ENCODE data around the gene CDC42EP2.
A peak's percentile ranks its signal among the peaks of the same experiment; 100 is the strongest.

Gene CDC42EP2

DNA sequence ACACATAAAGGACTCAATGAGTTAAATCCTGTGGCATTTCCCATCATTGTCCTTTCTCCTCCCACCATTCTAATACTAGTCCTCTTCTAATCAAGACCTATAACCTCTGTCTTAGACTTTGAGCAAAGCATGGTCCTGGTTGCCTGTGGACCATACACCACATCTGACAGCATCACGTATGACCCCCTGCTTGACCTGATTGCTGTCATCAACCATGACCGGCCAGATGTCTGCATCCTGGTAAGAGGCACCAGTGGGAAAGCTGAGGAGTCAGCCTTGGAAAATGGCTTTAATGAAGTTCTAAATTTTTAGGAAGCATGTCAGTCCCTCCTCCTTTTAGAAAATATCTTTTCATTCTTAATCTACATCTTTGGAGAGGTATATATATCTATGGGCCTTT, 27.1 kb upstream of the CDC42EP2 start:
- H3K27me3 ChIP-seq (ENCODE audit: low read depth, low read length) = no peaks in the 10 kb centered on the region
- H3K27ac ChIP-seq (ENCODE audit: low read length) = no peak overlapping the region
- peaks cover 6 to 8% of the 10 kb centered on the region in 2 donors for H3K36me3 ChIP-seq (ENCODE audit: control insufficient read depth in 1 of 2, insufficient read depth in 2 of 2, low read length in 2 of 2)
- peaks cover 14 to 31% of the 10 kb centered on the region in 2 donors for H3K4me1 ChIP-seq (ENCODE audit: control insufficient read depth in 1 of 2, insufficient read depth in 2 of 2, low read length in 2 of 2)
- no peaks in the 10 kb centered on the region for H3K9me3 ChIP-seq (ENCODE audit: control insufficient read depth in 1 of 2, low read length in 2 of 2)
- no peak overlapping the region for H3K4me3 ChIP-seq (ENCODE audit: low read depth in 1 of 2, low read length in 2 of 2)

DNA sequence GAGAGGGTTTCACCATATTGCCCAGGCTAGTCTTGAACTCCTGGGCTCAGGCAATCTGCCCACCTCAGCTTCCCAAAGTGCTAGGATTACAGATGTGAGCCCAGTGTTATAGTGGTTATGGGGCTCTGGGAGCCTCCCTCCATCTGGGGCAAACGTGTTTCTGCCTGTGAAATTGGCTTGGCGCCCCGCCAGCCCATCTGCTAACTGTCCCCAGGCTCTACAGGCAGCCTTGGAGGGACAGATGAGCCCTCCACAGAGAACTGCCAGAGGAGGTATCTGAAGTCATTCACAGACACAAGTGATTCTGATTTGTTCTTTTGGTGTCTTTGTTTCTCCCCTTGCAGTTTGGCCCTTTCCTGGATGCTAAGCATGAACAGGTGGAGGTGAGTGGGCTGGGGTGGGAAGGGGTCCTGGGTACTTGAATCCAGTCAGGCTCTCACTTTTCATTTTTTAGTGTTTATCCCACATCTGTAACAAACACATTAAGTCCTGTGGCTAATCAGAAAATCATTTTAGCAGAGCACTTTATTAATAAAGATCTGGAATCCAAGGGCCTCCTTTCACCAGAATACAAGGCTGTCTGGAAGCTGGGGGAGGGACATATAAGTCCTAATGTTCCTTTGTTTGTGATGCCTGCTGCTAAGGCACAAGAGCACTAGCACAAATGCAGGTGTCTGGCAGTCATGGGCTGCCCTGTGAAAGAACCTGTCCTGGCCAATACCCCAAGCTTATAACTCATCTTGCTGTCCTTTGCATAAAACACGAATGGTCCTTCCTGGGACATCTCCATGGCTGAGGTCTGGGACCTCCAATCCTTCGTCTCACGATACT, 25.7 kb upstream of the CDC42EP2 start:
- no peak overlapping the region for H3K27ac ChIP-seq (ENCODE audit: low read length)
- peaks cover 15 to 35% of the 10 kb centered on the region in 2 donors for H3K4me1 ChIP-seq (ENCODE audit: control insufficient read depth in 1 of 2, insufficient read depth in 2 of 2, low read length in 2 of 2)
- no peak overlapping the region for H3K4me3 ChIP-seq (ENCODE audit: low read depth in 1 of 2, low read length in 2 of 2)
- no peaks in the 10 kb centered on the region for H3K27me3 ChIP-seq (ENCODE audit: low read depth, low read length)
- no peaks in the 10 kb centered on the region for H3K9me3 ChIP-seq (ENCODE audit: control insufficient read depth in 1 of 2, low read length in 2 of 2)
- H3K36me3 ChIP-seq (ENCODE audit: control insufficient read depth in 1 of 2, insufficient read depth in 2 of 2, low read length in 2 of 2) = peaks cover 4 to 7% of the 10 kb centered on the region in 2 donors

DNA sequence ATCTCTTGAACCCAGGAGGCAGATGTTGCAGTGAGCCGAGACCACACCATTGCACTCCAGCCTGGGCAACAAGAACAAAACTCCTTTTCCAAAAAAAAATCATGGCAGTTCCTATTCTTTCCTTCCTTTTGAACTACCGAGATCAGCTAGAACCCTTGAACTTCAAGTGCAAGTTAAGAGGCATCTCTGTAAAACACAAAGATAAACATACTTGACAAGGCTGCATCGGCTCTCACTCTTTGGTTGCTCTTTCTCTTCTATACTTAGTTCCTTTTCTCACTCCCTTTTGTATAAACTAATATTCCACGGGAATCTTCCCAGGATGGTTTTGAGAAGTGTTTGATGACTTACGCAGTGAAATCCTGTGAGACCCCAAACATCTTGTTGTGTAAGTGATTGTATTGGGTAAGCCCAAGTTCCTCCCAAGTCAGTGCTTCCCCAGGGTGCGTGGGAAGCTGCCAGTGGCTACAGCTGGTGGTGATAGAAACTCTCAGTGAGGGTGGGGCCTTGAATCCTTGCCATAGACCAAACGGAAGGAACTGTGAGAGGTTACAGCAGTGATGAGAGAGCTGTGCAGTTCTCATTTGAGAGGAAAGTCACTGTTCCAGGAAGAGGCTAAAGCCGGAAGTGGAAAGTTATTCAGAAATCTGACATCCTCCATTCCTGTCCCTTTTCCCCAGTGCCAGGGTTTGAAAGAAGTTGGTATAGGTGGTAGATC, 24.1 kb upstream of the CDC42EP2 start:
- peak overlapping the region; percentile 23 to 39 for H3K4me3 ChIP-seq (ENCODE audit: low read depth in 1 of 2, low read length in 2 of 2)
- H3K4me1 ChIP-seq (ENCODE audit: control insufficient read depth in 1 of 2, insufficient read depth in 2 of 2, low read length in 2 of 2) = peaks cover 16 to 44% of the 10 kb centered on the region in 2 donors
- peak overlapping the region; percentile 97 for H3K27ac ChIP-seq (ENCODE audit: low read length)
- H3K36me3 ChIP-seq (ENCODE audit: control insufficient read depth in 1 of 2, insufficient read depth in 2 of 2, low read length in 2 of 2) = peaks cover 4 to 11% of the 10 kb centered on the region in 2 donors
- H3K9me3 ChIP-seq (ENCODE audit: control insufficient read depth in 1 of 2, low read length in 2 of 2) = no peaks in the 10 kb centered on the region
- H3K27me3 ChIP-seq (ENCODE audit: low read depth, low read length) = no peaks in the 10 kb centered on the region

DNA sequence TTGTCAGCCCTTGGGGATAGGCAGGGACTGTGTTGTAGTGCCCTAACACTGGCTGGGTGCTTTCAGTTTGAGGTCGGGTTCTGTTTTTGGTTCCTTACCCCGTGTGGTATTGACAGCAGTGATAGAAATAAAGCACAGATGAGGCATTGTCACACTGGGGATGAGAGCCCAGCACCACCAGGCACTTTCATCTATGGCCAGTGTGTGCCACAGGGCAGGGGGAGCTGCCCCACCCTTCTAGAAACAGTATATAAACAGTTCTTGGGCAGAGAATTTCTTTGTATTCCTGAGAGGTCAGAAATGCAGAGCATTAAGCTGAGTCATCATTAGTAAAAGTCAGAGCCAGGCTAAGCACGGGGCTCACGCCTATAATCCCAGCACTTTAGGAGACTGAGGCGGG, 23.1 kb upstream of the CDC42EP2 start:
- peaks cover 4 to 18% of the 10 kb centered on the region in 2 donors for H3K36me3 ChIP-seq (ENCODE audit: control insufficient read depth in 1 of 2, insufficient read depth in 2 of 2, low read length in 2 of 2)
- H3K27me3 ChIP-seq (ENCODE audit: low read depth, low read length) = no peaks in the 10 kb centered on the region
- H3K27ac ChIP-seq (ENCODE audit: low read length) = peak overlapping the region; percentile 97
- H3K4me1 ChIP-seq (ENCODE audit: control insufficient read depth in 1 of 2, insufficient read depth in 2 of 2, low read length in 2 of 2) = peaks cover 24 to 52% of the 10 kb centered on the region in 2 donors
- no peaks in the 10 kb centered on the region for H3K9me3 ChIP-seq (ENCODE audit: control insufficient read depth in 1 of 2, low read length in 2 of 2)
- H3K4me3 ChIP-seq (ENCODE audit: low read depth in 1 of 2, low read length in 2 of 2) = peak overlapping the region; percentile 23 to 39

DNA sequence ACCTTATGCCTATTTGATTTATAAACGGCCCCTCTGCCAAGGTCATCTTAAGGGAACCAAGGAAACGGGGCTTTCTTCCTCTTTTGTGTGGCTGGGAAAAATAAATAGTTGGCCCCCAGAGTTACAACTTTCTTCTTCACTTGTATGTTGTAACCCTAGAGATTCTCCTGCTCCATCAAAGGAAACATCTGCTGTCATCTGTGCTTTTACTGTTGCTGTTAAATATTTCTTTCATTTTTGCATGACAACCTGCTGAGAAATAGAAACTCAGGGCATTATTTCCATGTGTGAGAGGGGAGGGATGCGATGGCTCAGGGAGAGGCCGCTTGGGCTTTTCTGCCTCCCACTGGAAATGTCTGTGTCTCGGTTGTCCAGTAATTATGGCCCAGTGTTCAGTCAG, 21.8 kb upstream of the CDC42EP2 start:
- H3K36me3 ChIP-seq (ENCODE audit: control insufficient read depth in 1 of 2, insufficient read depth in 2 of 2, low read length in 2 of 2) = peaks cover 0 to 11% of the 10 kb centered on the region in 2 donors
- peak overlapping the region in 1 of 2 donors; percentile 39 for H3K4me3 ChIP-seq (ENCODE audit: low read depth in 1 of 2, low read length in 2 of 2)
- H3K27me3 ChIP-seq (ENCODE audit: low read depth, low read length) = no peaks in the 10 kb centered on the region
- peaks cover 24 to 59% of the 10 kb centered on the region in 2 donors for H3K4me1 ChIP-seq (ENCODE audit: control insufficient read depth in 1 of 2, insufficient read depth in 2 of 2, low read length in 2 of 2)
- no peaks in the 10 kb centered on the region for H3K9me3 ChIP-seq (ENCODE audit: control insufficient read depth in 1 of 2, low read length in 2 of 2)
- H3K27ac ChIP-seq (ENCODE audit: low read length) = peak overlapping the region; percentile 97

DNA sequence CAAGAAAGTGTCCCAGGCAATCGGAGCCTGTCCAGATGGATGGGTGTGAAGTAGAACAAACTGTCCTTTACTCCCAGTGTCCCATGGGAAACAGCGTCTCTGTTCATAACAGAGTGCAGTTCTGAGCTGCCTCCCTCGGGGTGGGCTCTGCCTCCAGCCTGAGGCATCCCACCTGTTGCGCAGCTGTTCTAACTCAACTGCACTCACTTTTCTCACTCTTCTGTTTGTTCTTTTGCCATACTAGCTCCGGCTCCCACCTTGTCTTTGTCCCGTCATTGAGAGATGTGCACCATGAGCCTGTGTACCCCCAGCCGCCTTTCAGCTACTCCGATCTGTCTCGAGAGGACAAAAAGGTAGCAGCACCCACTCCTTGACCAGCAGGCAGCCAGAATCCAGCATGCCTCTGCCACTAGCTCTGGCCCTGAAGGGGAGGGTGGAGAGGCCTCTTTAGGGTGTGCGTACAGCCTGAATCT, 20.7 kb upstream of the CDC42EP2 start:
- Histone ChIP-seq H3K27ac (ENCODE audit: low read length) (peak overlapping the region; percentile 97), H3K9me3 (ENCODE audit: control insufficient read depth in 1 of 2, low read length in 2 of 2) (no peaks in the 10 kb centered on the region), H3K36me3 (ENCODE audit: control insufficient read depth in 1 of 2, insufficient read depth in 2 of 2, low read length in 2 of 2) (peaks cover 0 to 11% of the 10 kb centered on the region in 2 donors), H3K4me3 (ENCODE audit: low read depth in 1 of 2, low read length in 2 of 2) (no peak overlapping the region), H3K27me3 (ENCODE audit: low read depth, low read length) (no peaks in the 10 kb centered on the region), H3K4me1 (ENCODE audit: control insufficient read depth in 1 of 2, insufficient read depth in 2 of 2, low read length in 2 of 2) (peaks cover 26 to 69% of the 10 kb centered on the region in 2 donors)

DNA sequence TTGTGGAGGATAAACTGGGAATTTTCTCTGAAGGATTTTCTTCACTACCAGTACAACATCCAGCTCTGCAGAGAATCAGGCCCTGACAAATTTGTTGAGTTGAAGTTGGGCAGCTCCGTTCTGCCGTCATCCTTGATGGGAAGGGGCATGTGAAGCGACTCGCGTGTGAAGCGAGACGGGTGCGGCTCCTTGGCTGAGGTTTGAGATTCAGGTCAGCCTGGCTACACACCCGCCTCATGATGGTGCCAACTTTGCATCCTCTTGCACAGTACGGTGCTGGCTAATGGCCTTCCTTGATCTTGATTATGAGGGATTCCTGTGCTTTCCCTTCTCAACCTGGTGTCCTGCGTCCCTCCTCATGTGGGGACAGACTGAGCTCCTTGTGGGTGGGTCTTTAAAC, 19.7 kb upstream of the CDC42EP2 start:
- H3K9me3 ChIP-seq (ENCODE audit: control insufficient read depth in 1 of 2, low read length in 2 of 2) = no peaks in the 10 kb centered on the region
- peak overlapping the region; percentile 97 for H3K27ac ChIP-seq (ENCODE audit: low read length)
- H3K36me3 ChIP-seq (ENCODE audit: control insufficient read depth in 1 of 2, insufficient read depth in 2 of 2, low read length in 2 of 2) = peaks cover 0 to 11% of the 10 kb centered on the region in 2 donors
- H3K4me1 ChIP-seq (ENCODE audit: control insufficient read depth in 1 of 2, insufficient read depth in 2 of 2, low read length in 2 of 2) = peaks cover 30 to 60% of the 10 kb centered on the region in 2 donors
- no peaks in the 10 kb centered on the region for H3K27me3 ChIP-seq (ENCODE audit: low read depth, low read length)
- no peak overlapping the region for H3K4me3 ChIP-seq (ENCODE audit: low read depth in 1 of 2, low read length in 2 of 2)

DNA sequence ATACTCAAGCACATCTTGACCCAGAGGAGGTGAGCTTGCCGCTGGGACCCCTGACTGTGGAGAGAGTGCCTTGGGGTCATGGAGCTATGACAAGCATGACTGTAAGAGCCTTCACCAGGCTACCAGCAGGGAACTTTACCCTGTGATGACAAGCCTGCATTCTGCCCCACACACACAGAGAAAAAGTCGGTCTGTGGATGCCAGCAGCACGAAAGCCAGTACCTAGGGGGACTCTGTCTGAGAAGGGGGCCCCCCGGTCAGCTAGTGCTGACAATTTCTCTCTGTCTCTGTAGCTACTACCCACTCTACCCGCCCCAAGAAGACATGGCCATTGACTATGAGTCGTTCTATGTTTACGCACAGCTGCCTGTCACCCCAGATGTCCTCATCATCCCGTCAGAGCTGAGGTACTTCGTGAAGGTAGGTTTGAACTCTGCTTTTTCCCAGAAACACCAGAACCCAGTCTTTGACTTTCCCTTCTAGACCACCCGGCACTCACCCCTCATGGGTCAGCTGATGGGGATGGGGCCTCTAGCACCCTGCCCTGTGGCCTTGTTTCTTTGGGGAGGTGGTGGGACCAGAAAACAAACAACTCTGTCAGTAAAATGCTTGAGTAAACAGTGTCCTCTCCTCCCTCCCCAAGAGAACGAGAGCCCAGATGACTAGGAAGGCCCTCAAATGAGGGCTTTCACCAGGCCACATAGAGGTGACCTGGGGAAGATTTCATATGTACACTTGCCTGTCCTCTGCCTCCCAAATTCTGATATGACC, 18.9 kb upstream of the CDC42EP2 start:
- peaks cover 28 to 55% of the 10 kb centered on the region in 2 donors for H3K4me1 ChIP-seq (ENCODE audit: control insufficient read depth in 1 of 2, insufficient read depth in 2 of 2, low read length in 2 of 2)
- peaks cover 0 to 11% of the 10 kb centered on the region in 2 donors for H3K36me3 ChIP-seq (ENCODE audit: control insufficient read depth in 1 of 2, insufficient read depth in 2 of 2, low read length in 2 of 2)
- no peak overlapping the region for H3K4me3 ChIP-seq (ENCODE audit: low read depth in 1 of 2, low read length in 2 of 2)
- H3K27ac ChIP-seq (ENCODE audit: low read length) = peak overlapping the region; percentile 97
- H3K27me3 ChIP-seq (ENCODE audit: low read depth, low read length) = no peaks in the 10 kb centered on the region
- no peaks in the 10 kb centered on the region for H3K9me3 ChIP-seq (ENCODE audit: control insufficient read depth in 1 of 2, low read length in 2 of 2)

DNA sequence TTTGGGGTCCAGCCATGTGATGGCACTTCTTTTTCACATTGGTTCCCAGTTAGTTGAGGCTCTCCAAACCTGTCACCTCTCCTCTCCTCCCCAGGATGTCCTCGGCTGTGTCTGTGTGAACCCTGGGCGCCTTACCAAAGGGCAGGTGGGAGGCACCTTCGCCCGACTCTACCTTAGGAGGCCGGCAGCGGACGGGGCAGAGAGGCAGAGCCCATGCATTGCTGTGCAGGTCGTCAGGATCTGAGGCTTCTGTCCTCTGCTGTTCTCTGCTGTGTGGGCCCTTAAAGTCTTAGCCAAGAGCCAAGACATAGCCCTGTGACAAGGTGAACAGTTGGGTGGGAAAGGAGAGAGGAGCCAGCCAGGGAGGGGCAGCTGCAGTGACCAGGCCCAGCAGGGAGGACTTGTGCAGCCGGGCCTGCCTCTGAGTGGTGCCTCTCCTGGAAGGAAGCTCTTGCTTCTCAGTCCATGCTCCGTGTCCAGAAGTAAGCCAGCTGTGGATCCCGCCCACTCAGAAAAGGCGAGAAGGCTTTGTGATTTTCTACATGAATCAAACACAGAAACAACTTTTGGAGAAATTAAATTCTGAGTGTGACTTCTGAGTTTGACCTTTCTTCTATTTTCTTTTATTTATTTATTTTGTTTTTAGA, 17.5 kb upstream of the CDC42EP2 start:
- no peak overlapping the region for H3K27ac ChIP-seq (ENCODE audit: low read length)

DNA sequence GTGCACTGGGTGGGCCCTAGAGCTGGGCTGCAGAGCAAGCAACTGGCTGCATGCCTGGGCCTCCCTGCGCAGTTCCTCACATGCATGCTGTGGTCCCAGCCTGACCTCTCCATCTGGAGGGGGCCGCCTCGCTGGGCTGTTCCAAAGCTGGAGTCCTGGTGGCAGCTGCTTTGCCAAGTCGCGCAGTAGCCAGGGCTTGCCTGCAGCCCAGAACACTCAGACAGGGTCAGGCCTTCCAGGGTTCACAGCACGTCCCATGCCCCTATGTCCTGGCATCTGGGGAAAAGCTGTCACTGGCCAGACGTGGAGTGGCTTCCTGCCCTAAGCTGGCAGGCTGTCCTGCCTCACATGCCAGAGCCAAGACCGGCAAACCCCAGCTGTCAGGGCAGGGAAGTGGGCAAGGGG, 16.5 kb upstream of the CDC42EP2 start:
- Histone ChIP-seq H3K4me1 (ENCODE audit: control insufficient read depth in 1 of 2, insufficient read depth in 2 of 2, low read length in 2 of 2) (peaks cover 19 to 51% of the 10 kb centered on the region in 2 donors), H3K36me3 (ENCODE audit: control insufficient read depth in 1 of 2, insufficient read depth in 2 of 2, low read length in 2 of 2) (peaks cover 0 to 11% of the 10 kb centered on the region in 2 donors), H3K27me3 (ENCODE audit: low read depth, low read length) (no peaks in the 10 kb centered on the region), H3K27ac (ENCODE audit: low read length) (peak overlapping the region; percentile 82), H3K4me3 (ENCODE audit: low read depth in 1 of 2, low read length in 2 of 2) (peak overlapping the region in 1 of 2 donors; percentile 2), H3K9me3 (ENCODE audit: control insufficient read depth in 1 of 2, low read length in 2 of 2) (no peaks in the 10 kb centered on the region)

More for the DNA sequence above, 17.5 kb upstream of the CDC42EP2 start:
- Histone ChIP-seq H3K4me1 (ENCODE audit: control insufficient read depth in 1 of 2, insufficient read depth in 2 of 2, low read length in 2 of 2) (peaks cover 23 to 57% of the 10 kb centered on the region in 2 donors), H3K9me3 (ENCODE audit: control insufficient read depth in 1 of 2, low read length in 2 of 2) (no peaks in the 10 kb centered on the region), H3K4me3 (ENCODE audit: low read depth in 1 of 2, low read length in 2 of 2) (no peak overlapping the region), H3K36me3 (ENCODE audit: control insufficient read depth in 1 of 2, insufficient read depth in 2 of 2, low read length in 2 of 2) (peaks cover 0 to 11% of the 10 kb centered on the region in 2 donors), H3K27me3 (ENCODE audit: low read depth, low read length) (no peaks in the 10 kb centered on the region)
